ENCODE measurements around the gene SHC4.

SHC4 gene

DNA sequence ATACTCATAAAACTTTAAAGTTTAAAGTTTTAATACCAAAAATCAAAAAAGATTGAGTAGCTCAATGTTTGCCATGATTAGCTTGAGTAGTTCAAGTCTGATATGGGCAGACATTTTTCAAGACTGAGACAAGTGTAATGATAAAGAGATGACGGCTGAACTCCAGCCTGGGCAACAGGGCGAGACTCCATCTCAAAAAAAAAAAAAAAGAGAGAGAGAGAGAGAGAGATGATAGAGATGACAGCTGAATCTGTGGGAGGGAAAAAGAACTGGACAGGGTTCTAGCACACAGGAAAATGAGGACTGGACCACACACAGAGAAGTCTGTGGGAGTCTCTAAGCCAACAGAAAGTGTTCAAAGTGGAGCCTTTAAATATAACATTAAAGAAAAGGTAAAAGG, 178.0 kb downstream of the SHC4 start:
- Histone ChIP-seq H3K36me3 (ENCODE audit: control insufficient read depth in 1 of 2, insufficient read depth in 2 of 2, low read depth in 1 of 2, low read length in 2 of 2) (peaks cover 6 to 26% of the 10 kb centered on the region in 2 experiments), H3K18ac (ENCODE audit: low read depth in 1 of 2, low read length in 2 of 2) (no peak overlapping the region), H3K9me3 (ENCODE audit: control insufficient read depth, low read length) (no peaks in the 10 kb centered on the region), H2BK120ac (ENCODE audit: low read depth, low read length) (no peak overlapping the region), H3K27ac (ENCODE audit: low read length, poor library complexity, severe bottlenecking) (no peak overlapping the region), H3K23ac (ENCODE audit: low read length in 2 of 2) (no peak overlapping the region), H3K27me3 (ENCODE audit: control insufficient read depth in 1 of 2, insufficient read depth in 1 of 2, low read length in 2 of 2) (no peaks in the 10 kb centered on the region), H2BK15ac (ENCODE audit: low read depth, poor library complexity, severe bottlenecking) (no peak overlapping the region), H3K4me2 (ENCODE audit: low read length, poor library complexity, severe bottlenecking) (no peak overlapping the region), H3K4me3 (ENCODE audit: insufficient read depth in 1 of 2, low read depth in 1 of 2, low read length in 2 of 2) (no peak overlapping the region), H2BK12ac (ENCODE audit: low read length in 2 of 2) (no peak overlapping the region), H3K4me1 (ENCODE audit: control insufficient read depth, insufficient read depth, low read depth, low read length) (no peaks in the 10 kb centered on the region), H4K91ac (ENCODE audit: low read length) (no peak overlapping the region), H2AK5ac (ENCODE audit: low read length, severe bottlenecking) (no peak overlapping the region), H3K14ac (ENCODE audit: low read length in 2 of 2) (no peak overlapping the region), H2BK5ac (ENCODE audit: low read depth, low read length, poor library complexity, severe bottlenecking) (no peak overlapping the region), H3K79me1 (replicated peaks; ENCODE audit: low read length, poor library complexity, severe bottlenecking) (peaks cover 3% of the 10 kb centered on the region), H3K9ac (ENCODE audit: low read length) (no peak overlapping the region), H3K4ac (ENCODE audit: low read depth in 1 of 2, low read length in 2 of 2) (no peak overlapping the region), H4K8ac (ENCODE audit: low read length) (no peak overlapping the region), H2AFZ (ENCODE audit: low read depth, low read length) (no peak overlapping the region)
- 93% methylated on average over 2 of the region's 2 CpGs for WGBS
- no peak for DNase-seq

GRCh38 chr15:48785195-48785594, 178.5 kb downstream of the SHC4 start:
- Histone ChIP-seq H2AFZ (ENCODE audit: low read depth, low read length) (no peak overlapping the region), H3K36me3 (ENCODE audit: control insufficient read depth in 1 of 2, insufficient read depth in 2 of 2, low read depth in 1 of 2, low read length in 2 of 2) (peaks cover 6 to 26% of the 10 kb centered on the region in 2 experiments), H2AK5ac (ENCODE audit: low read length, severe bottlenecking) (no peak overlapping the region), H2BK15ac (ENCODE audit: low read depth, poor library complexity, severe bottlenecking) (no peak overlapping the region), H3K18ac (ENCODE audit: low read depth in 1 of 2, low read length in 2 of 2) (no peak overlapping the region), H3K27me3 (ENCODE audit: control insufficient read depth in 1 of 2, insufficient read depth in 1 of 2, low read length in 2 of 2) (no peaks in the 10 kb centered on the region), H3K9ac (ENCODE audit: low read length) (no peak overlapping the region), H3K14ac (ENCODE audit: low read length in 2 of 2) (no peak overlapping the region), H3K4ac (ENCODE audit: low read depth in 1 of 2, low read length in 2 of 2) (no peak overlapping the region), H2BK12ac (ENCODE audit: low read length in 2 of 2) (no peak overlapping the region), H3K4me2 (ENCODE audit: low read length, poor library complexity, severe bottlenecking) (no peak overlapping the region), H2BK120ac (ENCODE audit: low read depth, low read length) (no peak overlapping the region), H4K91ac (ENCODE audit: low read length) (no peak overlapping the region), H3K23ac (ENCODE audit: low read length in 2 of 2) (no peak overlapping the region), H3K27ac (ENCODE audit: low read length, poor library complexity, severe bottlenecking) (no peak overlapping the region), H3K79me1 (replicated peaks; ENCODE audit: low read length, poor library complexity, severe bottlenecking) (peaks cover 3% of the 10 kb centered on the region), H4K8ac (ENCODE audit: low read length) (no peak overlapping the region), H2BK5ac (ENCODE audit: low read depth, low read length, poor library complexity, severe bottlenecking) (no peak overlapping the region), H3K9me3 (ENCODE audit: control insufficient read depth, low read length) (no peaks in the 10 kb centered on the region), H3K4me3 (ENCODE audit: insufficient read depth in 1 of 2, low read depth in 1 of 2, low read length in 2 of 2) (no peak overlapping the region), H3K4me1 (ENCODE audit: control insufficient read depth, insufficient read depth, low read depth, low read length) (no peaks in the 10 kb centered on the region)
- WGBS = 94% methylated on average over 3 of the region's 3 CpGs
- no peak for DNase-seq

- Histone ChIP-seq H2AFZ (ENCODE audit: low read depth, low read length) (no peak overlapping the region), H3K9me3 (ENCODE audit: control insufficient read depth, low read length) (no peaks in the 10 kb centered on the region)
Measured at GRCh38 chr15:48784756-48785155, 179.0 kb downstream of the SHC4 start.

DNA sequence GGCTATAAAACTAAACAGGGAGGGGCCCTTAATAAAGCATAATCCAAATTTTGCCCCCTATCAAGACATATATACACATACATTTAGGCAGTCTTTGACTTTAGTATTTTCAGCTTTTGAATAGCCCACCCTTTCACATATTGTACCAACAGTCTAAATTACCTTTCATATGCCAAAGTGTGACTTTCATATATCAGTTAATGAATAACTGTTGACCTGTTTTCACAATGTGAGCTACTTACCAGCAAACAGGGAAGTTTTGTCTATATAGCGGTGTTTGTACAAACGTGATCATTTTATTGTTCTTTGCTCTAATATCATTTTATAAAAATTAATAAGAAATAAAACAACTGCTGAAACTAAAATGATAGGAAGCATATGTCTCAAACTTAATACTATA, 180.8 kb downstream of the SHC4 start:
- Histone ChIP-seq H3K27ac (ENCODE audit: low read length, poor library complexity, severe bottlenecking) (no peak overlapping the region), H3K9me3 (ENCODE audit: control insufficient read depth, low read length) (no peaks in the 10 kb centered on the region), H2AK5ac (ENCODE audit: low read length, severe bottlenecking) (no peak overlapping the region), H3K14ac (ENCODE audit: low read length in 2 of 2) (no peak overlapping the region), H3K79me1 (replicated peaks; ENCODE audit: low read length, poor library complexity, severe bottlenecking) (peaks cover 1% of the 10 kb centered on the region), H2BK15ac (ENCODE audit: low read depth, poor library complexity, severe bottlenecking) (no peak overlapping the region), H3K4me1 (ENCODE audit: control insufficient read depth, insufficient read depth, low read depth, low read length) (no peaks in the 10 kb centered on the region), H3K9ac (ENCODE audit: low read length) (no peak overlapping the region), H3K4me3 (ENCODE audit: insufficient read depth in 1 of 2, low read depth in 1 of 2, low read length in 2 of 2) (no peak overlapping the region), H3K36me3 (ENCODE audit: control insufficient read depth in 1 of 2, insufficient read depth in 2 of 2, low read depth in 1 of 2, low read length in 2 of 2) (peaks cover 4 to 21% of the 10 kb centered on the region in 2 experiments), H4K8ac (ENCODE audit: low read length) (no peak overlapping the region), H4K91ac (ENCODE audit: low read length) (no peak overlapping the region), H3K4ac (ENCODE audit: low read depth in 1 of 2, low read length in 2 of 2) (no peak overlapping the region), H3K4me2 (ENCODE audit: low read length, poor library complexity, severe bottlenecking) (no peak overlapping the region), H3K23ac (ENCODE audit: low read length in 2 of 2) (no peak overlapping the region), H2BK5ac (ENCODE audit: low read depth, low read length, poor library complexity, severe bottlenecking) (no peak overlapping the region), H3K18ac (ENCODE audit: low read depth in 1 of 2, low read length in 2 of 2) (no peak overlapping the region), H2BK12ac (ENCODE audit: low read length in 2 of 2) (no peak overlapping the region), H2BK120ac (ENCODE audit: low read depth, low read length) (no peak overlapping the region), H2AFZ (ENCODE audit: low read depth, low read length) (no peak overlapping the region), H3K27me3 (ENCODE audit: control insufficient read depth in 1 of 2, insufficient read depth in 1 of 2, low read length in 2 of 2) (no peaks in the 10 kb centered on the region)
- no CpG with 5 or more reads among the region's 2 CpGs for WGBS
- DNase-seq = no peak

More at GRCh38 chr15:48784756-48785155, 179.0 kb downstream of the SHC4 start:
- whole genome bisulfite sequencing = no CpG with 5 or more reads among the region's 2 CpGs
- H2BK15ac ChIP-seq (ENCODE audit: low read depth, poor library complexity, severe bottlenecking) = no peak overlapping the region
- H3K14ac ChIP-seq (ENCODE audit: low read length in 2 of 2) = no peak overlapping the region
- no peak overlapping the region for H2BK5ac ChIP-seq (ENCODE audit: low read depth, low read length, poor library complexity, severe bottlenecking)
- H3K36me3 ChIP-seq (ENCODE audit: control insufficient read depth in 1 of 2, insufficient read depth in 2 of 2, low read depth in 1 of 2, low read length in 2 of 2) = peaks cover 6 to 30% of the 10 kb centered on the region in 2 experiments
- no peak overlapping the region for H3K4me3 ChIP-seq (ENCODE audit: insufficient read depth in 1 of 2, low read depth in 1 of 2, low read length in 2 of 2)
- peaks cover 3% of the 10 kb centered on the region for H3K79me1 ChIP-seq (replicated peaks; ENCODE audit: low read length, poor library complexity, severe bottlenecking)
- no peak overlapping the region for H3K9ac ChIP-seq (ENCODE audit: low read length)
- H3K23ac ChIP-seq (ENCODE audit: low read length in 2 of 2) = no peak overlapping the region
- H3K4me1 ChIP-seq (ENCODE audit: control insufficient read depth, insufficient read depth, low read depth, low read length) = no peaks in the 10 kb centered on the region
- H3K18ac ChIP-seq (ENCODE audit: low read depth in 1 of 2, low read length in 2 of 2) = no peak overlapping the region
- H4K91ac ChIP-seq (ENCODE audit: low read length) = no peak overlapping the region
- no peak overlapping the region for H4K8ac ChIP-seq (ENCODE audit: low read length)
- no peak overlapping the region for H3K27ac ChIP-seq (ENCODE audit: low read length, poor library complexity, severe bottlenecking)
- H3K4ac ChIP-seq (ENCODE audit: low read depth in 1 of 2, low read length in 2 of 2) = no peak overlapping the region
- H2BK120ac ChIP-seq (ENCODE audit: low read depth, low read length) = no peak overlapping the region
- no peak overlapping the region for H3K4me2 ChIP-seq (ENCODE audit: low read length, poor library complexity, severe bottlenecking)
- H2BK12ac ChIP-seq (ENCODE audit: low read length in 2 of 2) = no peak overlapping the region
- no peak overlapping the region for H2AK5ac ChIP-seq (ENCODE audit: low read length, severe bottlenecking)
- no peaks in the 10 kb centered on the region for H3K27me3 ChIP-seq (ENCODE audit: control insufficient read depth in 1 of 2, insufficient read depth in 1 of 2, low read length in 2 of 2)
- DNase-seq = no peak
